Stomach (tissue), 4 donors: ENCODE results near the gene SND1.

Experiments used
- EP300 ChIP-seq: sonication (generic); formaldehyde crosslinking; IDR thresholded peaks from one replicate; pipeline ENCODE4 v1.6.1; 2017; ENCODE audit warnings: antibody characterized with exemption
- POLR2A ChIP-seq, 4 donors: fragments of 450-650 bp; IDR thresholded peaks; one replicate each; pipeline ENCODE4 v1.6.1; 2016; ENCODE audit warnings: antibody characterized with exemption in 4 of 4, control low read depth in 2 of 4, mild to moderate bottlenecking in 1 of 4, moderate library complexity in 1 of 4
- POLR2AphosphoS5 ChIP-seq, 3 donors: sonication (generic); formaldehyde crosslinking; IDR thresholded peaks; one replicate each; pipeline ENCODE4 v1.6.1; 2016; ENCODE audit warnings: antibody characterized with exemption in 3 of 3
- TF ChIP-seq, protein P1 (sequence below), 7 experiments: fragments of 450-650 bp in 4 of 7; fragments of 200-600 bp in 3 of 7; sonication (generic) in 3 of 7; IDR thresholded peaks; one replicate each; pipeline ENCODE4 v1.5.1; 2016 to 2019; ENCODE audit warnings: antibody characterized with exemption in 7 of 7, control low read depth in 2 of 7, mild to moderate bottlenecking in 1 of 7

DNA sequence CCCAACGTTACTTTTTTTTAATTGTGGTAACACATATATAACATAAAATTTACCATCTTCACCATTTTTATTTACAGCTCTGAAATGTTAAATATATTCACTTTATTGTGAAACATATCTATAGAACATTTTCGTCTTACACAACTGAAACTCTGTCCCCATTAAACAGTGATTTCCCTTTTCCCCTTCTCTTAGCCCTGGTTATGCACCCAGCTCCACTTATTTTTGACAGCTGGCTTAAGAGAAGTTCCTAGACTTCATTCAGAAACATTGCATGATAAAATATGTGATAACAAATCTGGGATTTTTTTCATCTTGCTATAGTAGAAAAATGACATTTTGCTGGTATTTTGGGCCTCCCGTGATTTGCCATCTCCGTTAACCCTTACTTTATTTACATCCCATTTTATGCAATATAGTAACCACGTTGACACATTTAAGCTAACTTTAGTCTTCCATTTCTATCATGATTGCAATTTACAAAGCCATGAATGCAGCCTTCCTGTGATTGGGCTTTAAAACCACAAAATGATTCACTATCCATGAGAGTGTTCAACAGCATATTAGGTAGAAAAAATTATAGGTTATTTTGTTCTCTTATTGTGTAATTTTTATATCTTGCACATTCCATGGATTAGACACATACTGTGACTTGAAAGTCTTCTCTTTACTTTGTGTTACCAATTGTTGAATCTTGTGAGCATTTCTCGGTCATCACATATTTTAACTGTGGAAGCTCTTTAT is 139.6 kb downstream of the SND1 start:
- TF ChIP-seq POLR2A (IDR thresholded peaks at IDR 0.05) (no peak), POLR2AphosphoS5 (IDR thresholded peaks at IDR 0.05) (no peak), EP300 (no peak)
- TF ChIP-seq, protein P1, sequence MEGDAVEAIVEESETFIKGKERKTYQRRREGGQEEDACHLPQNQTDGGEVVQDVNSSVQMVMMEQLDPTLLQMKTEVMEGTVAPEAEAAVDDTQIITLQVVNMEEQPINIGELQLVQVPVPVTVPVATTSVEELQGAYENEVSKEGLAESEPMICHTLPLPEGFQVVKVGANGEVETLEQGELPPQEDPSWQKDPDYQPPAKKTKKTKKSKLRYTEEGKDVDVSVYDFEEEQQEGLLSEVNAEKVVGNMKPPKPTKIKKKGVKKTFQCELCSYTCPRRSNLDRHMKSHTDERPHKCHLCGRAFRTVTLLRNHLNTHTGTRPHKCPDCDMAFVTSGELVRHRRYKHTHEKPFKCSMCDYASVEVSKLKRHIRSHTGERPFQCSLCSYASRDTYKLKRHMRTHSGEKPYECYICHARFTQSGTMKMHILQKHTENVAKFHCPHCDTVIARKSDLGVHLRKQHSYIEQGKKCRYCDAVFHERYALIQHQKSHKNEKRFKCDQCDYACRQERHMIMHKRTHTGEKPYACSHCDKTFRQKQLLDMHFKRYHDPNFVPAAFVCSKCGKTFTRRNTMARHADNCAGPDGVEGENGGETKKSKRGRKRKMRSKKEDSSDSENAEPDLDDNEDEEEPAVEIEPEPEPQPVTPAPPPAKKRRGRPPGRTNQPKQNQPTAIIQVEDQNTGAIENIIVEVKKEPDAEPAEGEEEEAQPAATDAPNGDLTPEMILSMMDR (IDR thresholded peaks at IDR 0.05): no peak
